Measurements from ENCODE around the gene KRT73. TPM values are rescaled to one million over a fixed set of nuclear protein-coding genes. Genes with fewer than 3 reads are reported as not detected.
A peak's percentile ranks its signal among the peaks of the same experiment; 100 is the strongest.

The KRT73 gene
- polyA plus RNA-seq, 3 donors from 2014 or later: 0.82 to 3.3 TPM; not detected in 1

DNA sequence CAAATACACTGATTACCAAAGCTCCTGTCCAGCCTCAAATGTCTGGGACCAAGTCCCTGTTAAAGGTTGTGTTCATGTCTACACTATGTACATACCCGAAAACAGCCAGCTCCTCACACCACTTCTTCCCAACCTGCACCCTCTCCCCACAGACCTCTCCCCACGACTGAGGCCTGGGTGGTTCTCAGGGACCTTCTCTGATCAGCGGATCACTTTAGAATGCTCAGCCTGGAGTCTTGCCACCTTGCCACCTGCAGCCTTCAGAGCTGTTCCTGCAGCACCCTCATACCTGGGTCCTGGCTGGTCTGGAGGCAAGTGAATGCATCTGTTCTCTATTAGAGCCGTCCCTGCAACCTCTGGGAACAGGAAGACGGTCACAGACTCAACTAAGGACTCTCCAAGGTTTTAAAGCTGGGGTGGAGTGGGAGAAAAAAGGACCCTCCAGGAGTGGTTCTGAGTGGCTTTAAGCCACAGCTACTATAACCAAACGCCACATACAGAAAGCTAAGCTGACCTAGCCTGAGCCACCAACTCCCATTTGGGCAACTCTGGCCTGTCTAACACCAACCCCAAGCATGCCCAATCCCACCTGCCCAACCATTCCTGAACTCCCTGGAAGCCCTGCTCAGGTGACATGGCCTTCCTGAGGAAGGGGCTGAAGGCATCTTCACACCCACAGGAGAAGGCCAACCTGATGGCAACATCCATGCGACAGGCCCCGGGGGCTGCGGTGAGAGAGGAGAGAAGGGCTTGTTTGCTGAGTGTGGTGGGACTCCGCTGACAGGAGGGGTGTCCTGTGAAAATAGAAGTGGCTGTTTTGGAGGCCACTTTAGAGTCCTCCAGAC is 25.1 kb upstream of the KRT73 start:
- peaks cover 0 to 2% (median 0%) of the 10 kb centered on the region in 6 donors for H3K9me3 Mint-ChIP-seq
- no peak for DNase-seq
- H3K27ac Mint-ChIP-seq: peak overlapping the region; percentile 46 to 100 (median 99)
- peak overlapping the region in 1 of 5 donors; percentile 18 for H3K4me3 Mint-ChIP-seq
- peaks cover 62 to 75% of the 10 kb centered on the region in 2 donors for H3K4me1 Mint-ChIP-seq
- H3K27me3 Mint-ChIP-seq (ENCODE audit: low read depth in 3 of 3): peaks cover 6 to 14% (median 11%) of the 10 kb centered on the region in 3 donors
- peaks cover 0 to 10% (median 8%) of the 10 kb centered on the region in 3 donors for H3K36me3 Mint-ChIP-seq

DNA sequence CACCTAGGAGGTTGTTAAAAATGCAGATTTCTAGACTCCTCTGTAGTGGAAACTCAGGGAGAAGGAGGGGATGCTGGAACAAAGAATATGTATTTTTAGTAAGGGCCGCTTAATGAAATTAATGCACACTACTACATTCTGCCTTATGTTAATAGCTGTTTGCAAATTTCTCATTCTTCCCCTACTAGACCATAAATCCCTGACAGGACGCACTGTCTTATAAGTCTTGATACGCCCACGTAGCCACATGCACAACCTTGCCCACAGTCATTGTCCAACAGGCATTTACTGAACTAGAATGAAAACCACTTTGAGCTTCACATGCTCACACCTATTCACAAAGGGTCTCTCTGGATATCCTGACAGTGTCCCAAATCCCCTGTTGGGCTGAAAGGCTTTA is 23.1 kb upstream of the KRT73 start:
- DNase-seq: peak in 1 of 3 donors; percentile 24
- Mint-ChIP-seq H3K27me3 (ENCODE audit: low read depth in 3 of 3) (peaks cover 8 to 15% (median 10%) of the 10 kb centered on the region in 3 donors), H3K4me3 (peak overlapping the region in 1 of 5 donors; percentile 8), H3K9me3 (peaks cover 0 to 2% (median 0%) of the 10 kb centered on the region in 6 donors), H3K27ac (peak overlapping the region in 5 of 6 donors; percentile 49 to 100 (median 87)), H3K4me1 (peaks cover 58 to 68% of the 10 kb centered on the region in 2 donors), H3K36me3 (peaks cover 0 to 11% (median 8%) of the 10 kb centered on the region in 3 donors)

DNA sequence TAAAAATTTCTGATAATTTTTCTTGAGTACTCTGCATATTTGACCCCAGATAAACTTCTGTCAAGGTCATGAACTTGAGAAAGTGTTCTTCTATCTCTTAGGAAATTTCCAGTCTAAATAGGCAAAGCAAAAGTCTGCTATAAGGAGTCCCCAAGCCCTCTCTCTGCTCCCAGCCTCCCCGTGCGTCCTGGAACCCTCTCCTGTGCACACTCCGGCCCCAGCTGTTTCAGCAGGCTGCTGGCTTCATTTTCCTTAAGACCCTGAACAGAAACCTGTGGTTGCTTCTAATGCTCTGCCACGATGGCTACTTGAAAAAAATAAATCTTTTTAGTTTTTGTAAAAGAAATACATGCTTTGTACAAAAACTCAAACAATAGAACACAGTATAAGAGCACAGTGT is 18.9 kb upstream of the KRT73 start:
- peaks cover 52 to 65% of the 10 kb centered on the region in 2 donors for H3K4me1 Mint-ChIP-seq

GRCh38 chr12:52636592-52637258 is 18.4 kb upstream of the KRT73 start:
- Mint-ChIP-seq H3K27ac (peak overlapping the region; percentile 70 to 96 (median 94)), H3K27me3 (ENCODE audit: low read depth in 3 of 3) (peaks cover 3 to 9% (median 8%) of the 10 kb centered on the region in 3 donors), H3K4me1 (peaks cover 52 to 65% of the 10 kb centered on the region in 2 donors), H3K4me3 (peak overlapping the region in 4 of 5 donors; percentile 18 to 55 (median 36)), H3K9me3 (no peaks in the 10 kb centered on the region), H3K36me3 (peaks cover 0 to 11% (median 2%) of the 10 kb centered on the region in 3 donors)
- no peak for DNase-seq

More for the DNA sequence above, 18.9 kb upstream of the KRT73 start:
- no peaks in the 10 kb centered on the region for H3K9me3 Mint-ChIP-seq
- peak overlapping the region in 5 of 6 donors; percentile 8 to 96 (median 93) for H3K27ac Mint-ChIP-seq
- peaks cover 3 to 10% (median 9%) of the 10 kb centered on the region in 3 donors for H3K27me3 Mint-ChIP-seq (ENCODE audit: low read depth in 3 of 3)
- H3K4me3 Mint-ChIP-seq: peak overlapping the region in 1 of 5 donors; percentile 3
- peaks cover 0 to 11% (median 5%) of the 10 kb centered on the region in 3 donors for H3K36me3 Mint-ChIP-seq
- no peak for DNase-seq

DNA sequence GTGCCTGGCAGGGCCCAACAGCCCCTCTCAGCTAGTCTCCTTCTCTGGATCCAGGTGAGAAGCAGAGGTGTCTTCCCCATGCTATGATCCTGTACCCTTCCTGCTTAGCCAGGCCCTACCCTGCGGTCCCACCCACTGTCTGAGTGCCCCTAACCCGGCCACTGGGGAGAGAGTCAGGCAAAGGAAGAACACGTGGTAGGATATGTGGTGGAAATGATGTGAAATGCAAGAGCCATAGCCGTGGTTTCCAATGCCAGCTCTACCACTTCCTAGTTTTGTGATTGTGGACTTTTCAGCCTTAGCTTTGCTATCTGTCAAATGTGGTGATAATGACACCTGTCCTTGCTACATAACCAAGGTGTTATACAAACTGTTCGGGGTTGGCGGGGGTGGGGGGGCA is 17.8 kb upstream of the KRT73 start:
- peak; percentile 81 to 85 (median 81) for DNase-seq

DNA sequence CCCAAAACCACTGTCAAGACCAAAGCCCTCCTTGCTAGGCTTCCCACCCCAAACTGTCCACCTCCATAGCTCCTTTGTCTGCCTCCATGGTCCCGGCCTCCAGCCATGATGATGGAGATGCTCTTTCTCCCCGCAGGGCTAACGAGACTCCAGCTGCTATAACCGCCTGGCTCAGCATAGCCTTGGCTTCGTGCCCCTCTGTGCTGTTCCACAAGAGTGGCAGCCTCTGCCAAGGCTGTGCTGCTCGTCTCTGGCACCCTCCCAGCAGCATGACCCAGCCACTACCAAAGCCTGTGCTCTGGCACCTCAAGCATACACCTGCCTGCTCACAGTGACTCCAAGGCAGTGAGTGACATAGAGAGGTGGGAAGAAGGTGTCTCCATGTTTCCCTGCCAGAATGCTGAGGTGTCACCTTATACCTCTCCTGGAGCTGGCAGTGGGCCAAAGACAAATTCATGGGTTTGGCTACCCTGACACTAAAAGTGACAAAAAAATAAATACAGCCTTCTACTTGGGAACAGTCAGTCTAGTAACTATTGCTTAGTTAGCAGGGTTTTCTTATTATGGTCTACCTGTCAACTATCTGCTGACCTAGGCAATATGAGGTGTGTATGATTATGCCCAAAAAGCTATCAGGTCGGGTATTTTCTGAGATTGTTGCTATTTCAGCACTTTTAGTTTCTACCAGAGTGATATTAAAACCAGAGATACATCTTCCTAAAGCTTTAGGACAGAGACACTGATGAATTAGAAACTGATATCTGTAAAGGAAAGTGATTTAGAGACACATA is 16.1 kb upstream of the KRT73 start:
- Mint-ChIP-seq H3K27ac (peak overlapping the region in 5 of 6 donors; percentile 37 to 93 (median 81)), H3K9me3 (no peaks in the 10 kb centered on the region), H3K27me3 (ENCODE audit: low read depth in 3 of 3) (peaks cover 3 to 9% (median 7%) of the 10 kb centered on the region in 3 donors), H3K4me3 (peak overlapping the region in 1 of 5 donors; percentile 39), H3K4me1 (peaks cover 71 to 77% of the 10 kb centered on the region in 2 donors), H3K36me3 (peaks cover 0 to 11% (median 0%) of the 10 kb centered on the region in 3 donors)
- no peak for DNase-seq

More for the DNA sequence above, 17.8 kb upstream of the KRT73 start:
- H3K27ac Mint-ChIP-seq: peak overlapping the region; percentile 72 to 96 (median 94)
- H3K36me3 Mint-ChIP-seq: peaks cover 0 to 11% (median 0%) of the 10 kb centered on the region in 3 donors
- H3K4me1 Mint-ChIP-seq: peaks cover 54 to 65% of the 10 kb centered on the region in 2 donors
- H3K4me3 Mint-ChIP-seq: peak overlapping the region; percentile 18 to 55 (median 44)
- H3K9me3 Mint-ChIP-seq: no peaks in the 10 kb centered on the region
- H3K27me3 Mint-ChIP-seq (ENCODE audit: low read depth in 3 of 3): peaks cover 3 to 9% (median 7%) of the 10 kb centered on the region in 3 donors

- Mint-ChIP-seq H3K36me3 (peaks cover 0 to 6% (median 0%) of the 10 kb centered on the region in 3 donors), H3K4me1 (peaks cover 75 to 83% of the 10 kb centered on the region in 2 donors), H3K9me3 (no peaks in the 10 kb centered on the region), H3K4me3 (peak overlapping the region in 1 of 5 donors; percentile 61), H3K27ac (peak overlapping the region in 5 of 6 donors; percentile 15 to 93 (median 82)), H3K27me3 (ENCODE audit: low read depth in 3 of 3) (peaks cover 3 to 9% (median 7%) of the 10 kb centered on the region in 3 donors)
- DNase-seq: peak in 2 of 3 donors; percentile 31 to 32
These were observed 15.0 kb upstream of the KRT73 start for GRCh38 chr12:52633383-52633782.

- Mint-ChIP-seq H3K36me3 (peaks cover 0 to 4% (median 0%) of the 10 kb centered on the region in 3 donors), H3K4me3 (peak overlapping the region in 1 of 5 donors; percentile 18), H3K9me3 (no peaks in the 10 kb centered on the region), H3K27ac (peak overlapping the region in 4 of 6 donors; percentile 15 to 81 (median 59)), H3K4me1 (peaks cover 78 to 89% of the 10 kb centered on the region in 2 donors), H3K27me3 (ENCODE audit: low read depth in 3 of 3) (peaks cover 3 to 9% (median 7%) of the 10 kb centered on the region in 3 donors)
- DNase-seq: no peak
These were observed 14.3 kb upstream of the KRT73 start for GRCh38 chr12:52632656-52633055.

DNA sequence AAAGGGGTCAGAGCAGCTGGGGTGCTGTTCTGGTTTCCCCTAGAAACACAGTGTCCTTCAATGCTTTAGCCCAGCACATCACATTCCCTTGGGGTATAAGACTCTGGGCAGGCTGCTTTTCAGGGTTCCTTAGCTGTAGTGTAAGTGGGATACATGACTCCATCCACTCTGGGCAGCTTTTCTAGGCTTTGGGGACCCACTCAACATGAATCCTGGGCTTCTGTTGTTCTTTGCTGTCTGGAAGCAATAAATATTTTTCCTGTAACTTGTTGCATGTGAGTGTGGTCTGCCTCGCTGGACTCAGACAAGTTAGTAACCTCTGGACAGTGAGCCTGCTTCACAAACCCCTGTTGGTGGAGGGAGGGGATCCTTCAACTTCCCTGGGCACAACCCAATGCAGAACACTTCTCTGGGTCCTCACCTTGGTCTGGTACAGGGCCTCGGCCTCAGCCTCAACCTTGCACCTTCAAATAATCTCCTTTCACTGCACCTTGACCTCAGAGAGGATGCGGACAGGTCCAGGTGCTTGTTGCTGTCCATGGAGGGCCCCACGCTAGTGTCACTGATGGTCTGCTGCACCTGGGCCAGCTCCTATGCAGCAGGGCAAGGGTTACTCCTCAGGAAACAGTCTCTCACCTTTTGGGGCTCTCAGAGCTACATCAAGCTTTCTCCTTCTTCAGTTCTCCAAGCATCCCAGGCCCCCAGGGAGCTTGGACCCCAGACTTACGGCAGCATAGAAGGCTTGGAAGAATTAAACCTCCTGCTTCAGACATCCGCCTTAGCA is 13.5 kb upstream of the KRT73 start:
- H3K36me3 Mint-ChIP-seq: peaks cover 0 to 3% (median 0%) of the 10 kb centered on the region in 3 donors
- H3K4me1 Mint-ChIP-seq: peaks cover 75 to 89% of the 10 kb centered on the region in 2 donors
- H3K4me3 Mint-ChIP-seq: no peak overlapping the region
- no peaks in the 10 kb centered on the region for H3K9me3 Mint-ChIP-seq
- peaks cover 1 to 8% (median 7%) of the 10 kb centered on the region in 3 donors for H3K27me3 Mint-ChIP-seq (ENCODE audit: low read depth in 3 of 3)
- H3K27ac Mint-ChIP-seq: peak overlapping the region; percentile 28 to 96 (median 65)
- no peak for DNase-seq

DNA sequence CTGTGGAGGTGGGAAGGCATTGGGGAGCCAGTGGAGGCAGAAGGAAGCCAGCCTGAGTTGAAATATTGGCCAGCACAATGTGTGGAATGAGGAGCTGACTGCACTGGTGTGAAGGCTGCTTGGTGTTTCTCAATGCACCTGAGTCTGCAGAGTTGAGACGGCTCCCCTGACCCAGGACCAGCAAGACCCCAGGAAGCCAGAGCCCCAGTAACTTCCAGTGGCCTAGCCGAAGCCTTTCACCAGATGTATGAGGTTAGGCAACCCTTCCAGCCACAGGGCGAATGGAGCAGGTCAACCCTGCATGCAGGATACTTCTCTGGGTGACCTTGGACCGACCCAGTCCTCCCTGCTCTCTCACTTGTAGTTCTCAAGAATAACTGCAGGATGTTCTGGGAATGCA is 12.9 kb upstream of the KRT73 start:
- Mint-ChIP-seq H3K27me3 (ENCODE audit: low read depth in 3 of 3) (peaks cover 1 to 6% (median 4%) of the 10 kb centered on the region in 3 donors), H3K4me3 (peak overlapping the region in 3 of 5 donors; percentile 82 to 87 (median 84)), H3K27ac (peak overlapping the region; percentile 79 to 96 (median 92)), H3K36me3 (no peaks in the 10 kb centered on the region), H3K4me1 (peaks cover 70 to 86% of the 10 kb centered on the region in 2 donors), H3K9me3 (no peaks in the 10 kb centered on the region)
- no peak for DNase-seq

DNA sequence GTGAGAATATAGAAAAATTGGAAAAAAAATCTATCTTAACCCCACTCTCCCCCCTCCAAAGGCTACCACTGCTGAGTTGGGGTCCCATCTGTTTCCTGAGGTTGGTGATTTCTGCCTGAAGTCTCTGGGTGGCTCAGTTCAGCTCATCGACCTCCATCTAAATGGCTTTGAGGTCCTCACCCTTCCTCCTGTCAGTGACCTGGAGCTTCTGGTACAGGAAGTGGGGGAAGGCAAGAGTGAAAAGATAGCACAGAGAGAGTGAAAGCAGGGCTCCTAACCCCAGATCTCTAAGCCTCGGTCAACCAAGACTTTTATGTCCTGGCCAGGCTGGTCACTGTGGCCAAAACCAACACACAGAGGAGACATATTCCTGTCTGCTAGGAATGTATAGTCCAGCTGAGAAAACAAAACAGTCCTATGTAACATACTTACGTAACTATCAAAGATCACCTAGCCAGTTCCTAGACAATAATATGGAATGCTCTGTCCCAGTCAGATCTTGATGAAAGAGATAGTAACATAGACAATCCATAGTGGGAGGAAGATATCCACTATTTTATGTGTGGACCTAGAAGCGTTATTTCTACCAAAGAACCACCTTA is 12.3 kb upstream of the KRT73 start:
- Mint-ChIP-seq H3K4me1 (peaks cover 71 to 86% of the 10 kb centered on the region in 2 donors), H3K27me3 (ENCODE audit: low read depth in 3 of 3) (peaks cover 0 to 2% (median 1%) of the 10 kb centered on the region in 3 donors), H3K27ac (peak overlapping the region; percentile 79 to 96 (median 92)), H3K9me3 (no peaks in the 10 kb centered on the region), H3K36me3 (no peaks in the 10 kb centered on the region), H3K4me3 (peak overlapping the region; percentile 82 to 87 (median 83))
- peak; percentile 25 to 46 (median 42) for DNase-seq

GRCh38 chr12:52630008-52630500 is 11.7 kb upstream of the KRT73 start:
- H3K4me1 Mint-ChIP-seq: peaks cover 69 to 88% of the 10 kb centered on the region in 2 donors
- DNase-seq: no peak
- no peaks in the 10 kb centered on the region for H3K9me3 Mint-ChIP-seq
- no peaks in the 10 kb centered on the region for H3K27me3 Mint-ChIP-seq (ENCODE audit: low read depth in 3 of 3)
- H3K36me3 Mint-ChIP-seq: no peaks in the 10 kb centered on the region
- peak overlapping the region; percentile 82 to 87 (median 83) for H3K4me3 Mint-ChIP-seq
- peak overlapping the region; percentile 79 to 96 (median 92) for H3K27ac Mint-ChIP-seq

All from immature natural killer cell (primary cell).